H1 (cell line): ENCODE measurements around the gene INHBC.

Source experiments
- RFX5 ChIP-seq: IDR thresholded peaks from 2 replicates; pipeline ENCODE4 v1.6.1; 2011; ENCODE audit warnings: low read depth, low read length, improper control_type of control experiment, borderline replicate concordance
- RXRA ChIP-seq: IDR thresholded peaks from 2 replicates; pipeline ENCODE4 v1.6.1; 2011; ENCODE audit warnings: low read depth, mild to moderate bottlenecking, low read length, moderate library complexity; ENCODE audit not compliant: insufficient read depth
- TF ChIP-seq, protein P1 (sequence below), 3 experiments: IDR thresholded peaks; 1 replicate in 2 of 3; 2 replicates in 1 of 3; pipeline versions ENCODE4 v1.5.1 to v1.6.1; 2011; ENCODE audit warnings: low read length in 3 of 3, mild to moderate bottlenecking in 3 of 3, inconsistent platforms in 2 of 3, low read depth in 1 of 3, moderate library complexity in 1 of 3; ENCODE audit not compliant: insufficient read depth in 1 of 3; ENCODE audit errors: control extremely low read depth in 1 of 3

DNA sequence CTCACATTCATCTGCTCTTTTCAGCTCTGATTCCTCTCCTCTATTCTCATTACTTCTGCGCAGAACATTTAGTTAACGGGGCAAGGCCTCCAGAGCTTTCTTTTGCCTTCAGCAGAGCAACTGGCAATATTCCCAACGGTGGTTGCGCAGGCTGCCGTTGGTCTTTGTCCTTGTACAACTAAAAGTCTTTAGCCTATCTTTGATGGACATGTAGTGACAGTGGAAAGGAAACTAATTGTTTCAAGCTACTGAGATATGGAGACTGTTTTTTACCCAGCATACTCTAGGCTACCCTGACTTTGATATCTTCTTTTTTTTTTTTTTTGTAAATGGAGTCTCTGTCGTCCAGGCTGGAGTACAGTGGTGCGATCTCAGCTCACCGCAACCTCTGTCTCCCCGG lies 16.3 kb upstream of the INHBC start:
- no peak for TF ChIP-seq RXRA
- TF ChIP-seq, protein P1, sequence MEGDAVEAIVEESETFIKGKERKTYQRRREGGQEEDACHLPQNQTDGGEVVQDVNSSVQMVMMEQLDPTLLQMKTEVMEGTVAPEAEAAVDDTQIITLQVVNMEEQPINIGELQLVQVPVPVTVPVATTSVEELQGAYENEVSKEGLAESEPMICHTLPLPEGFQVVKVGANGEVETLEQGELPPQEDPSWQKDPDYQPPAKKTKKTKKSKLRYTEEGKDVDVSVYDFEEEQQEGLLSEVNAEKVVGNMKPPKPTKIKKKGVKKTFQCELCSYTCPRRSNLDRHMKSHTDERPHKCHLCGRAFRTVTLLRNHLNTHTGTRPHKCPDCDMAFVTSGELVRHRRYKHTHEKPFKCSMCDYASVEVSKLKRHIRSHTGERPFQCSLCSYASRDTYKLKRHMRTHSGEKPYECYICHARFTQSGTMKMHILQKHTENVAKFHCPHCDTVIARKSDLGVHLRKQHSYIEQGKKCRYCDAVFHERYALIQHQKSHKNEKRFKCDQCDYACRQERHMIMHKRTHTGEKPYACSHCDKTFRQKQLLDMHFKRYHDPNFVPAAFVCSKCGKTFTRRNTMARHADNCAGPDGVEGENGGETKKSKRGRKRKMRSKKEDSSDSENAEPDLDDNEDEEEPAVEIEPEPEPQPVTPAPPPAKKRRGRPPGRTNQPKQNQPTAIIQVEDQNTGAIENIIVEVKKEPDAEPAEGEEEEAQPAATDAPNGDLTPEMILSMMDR (IDR thresholded peaks at IDR 0.05; ENCODE audit: control extremely low read depth in 1 of 3, insufficient read depth in 1 of 3, low read depth in 1 of 3, low read length in 3 of 3) = no peak
- TF ChIP-seq RFX5 = no peak
